Osteocyte (in vitro differentiated cells): ENCODE measurements around the gene DNAJB2. TPM values are rescaled to one million over a fixed set of nuclear protein-coding genes. Genes with fewer than 3 reads are reported as not detected.

Source experiments
- DNase-seq: peaks from one replicate; pipeline ENCODE4 v3.0.0; 2021; ENCODE audit warnings: mixed read lengths; ENCODE audit not compliant: unreplicated experiment; ENCODE audit errors: extremely low spot score
- H3K27ac Mint-ChIP-seq: one replicate; pipeline ENCODE4 v1.8.0; 2021; ENCODE audit warnings: mild to moderate bottlenecking, mixed read lengths; ENCODE audit not compliant: unreplicated experiment
- H3K27me3 Mint-ChIP-seq: one replicate; pipeline ENCODE4 v1.8.0; 2021; ENCODE audit warnings: mixed read lengths; ENCODE audit not compliant: unreplicated experiment
- H3K36me3 Mint-ChIP-seq: one replicate; pipeline ENCODE4 v1.8.0; 2021; ENCODE audit warnings: mixed read lengths; ENCODE audit not compliant: unreplicated experiment
- H3K4me1 Mint-ChIP-seq: one replicate; pipeline ENCODE4 v1.8.0; 2021; ENCODE audit warnings: mixed read lengths; ENCODE audit not compliant: unreplicated experiment
- H3K4me3 Mint-ChIP-seq: one replicate; pipeline ENCODE4 v1.8.0; 2021; ENCODE audit warnings: mild to moderate bottlenecking, moderate library complexity, mixed read lengths; ENCODE audit not compliant: unreplicated experiment
- H3K9me3 Mint-ChIP-seq: one replicate; pipeline ENCODE4 v1.8.0; 2021; ENCODE audit warnings: mixed read lengths; ENCODE audit not compliant: unreplicated experiment
- CTCF ChIP-seq: fragments of 200-600 bp; sonication (generic); IDR thresholded peaks from 2 replicates; pipeline ENCODE4 v1.5.0; 2021; ENCODE audit warnings: antibody characterized with exemption, mild to moderate bottlenecking, moderate library complexity
- microRNA-seq: library from miRNA; unstranded; fragments of <30 nt; microRNA quantifications from one replicate; pipeline ENCODE4 v1.1.0, GENCODE V29; 2020; ENCODE audit not compliant: unreplicated experiment
- total RNA-seq: library from RNA; stranded (reverse); gene quantifications from 2 replicates; pipeline ENCODE4 v1.2.1, GENCODE V29; 2021

Gene DNAJB2
- total RNA-seq, 1 donor from 2014 or later: 43.3 TPM

GRCh38 chr2:219335373-219335786 is 56.2 kb downstream of the DNAJB2 start:
- Mint-ChIP-seq H3K4me1 (no peaks in the 10 kb centered on the region), H3K4me3 (no peak overlapping the region), H3K9me3 (peaks cover 12% of the 10 kb centered on the region), H3K36me3 (no peaks in the 10 kb centered on the region), H3K27ac (no peak overlapping the region), H3K27me3 (peaks cover 81% of the 10 kb centered on the region)
- DNase-seq: no peak
- no peak for TF ChIP-seq CTCF

Small RNA genes within 50 kb of the gene (microRNA-seq; reads per million reads assigned to microRNA genes)
- not detected for gene MIR153-1

Other genes with a start within 250 kb of the DNAJB2 start
- not detected in 2 replicates for gene CFAP65, start 237.8 kb upstream of the DNAJB2 start, total RNA-seq
- gene IHH, start 218.4 kb upstream of the DNAJB2 start, total RNA-seq: 0.18 TPM in 1 of 2 replicates, not detected in the other
- gene NHEJ1, start 118.6 kb upstream of the DNAJB2 start, total RNA-seq: 18.0 and 19.3 TPM in 2 replicates
- gene SLC23A3, start 109.3 kb upstream of the DNAJB2 start, total RNA-seq: 2.8 and 5.2 TPM in 2 replicates
- gene CNPPD1, start 102.4 kb upstream of the DNAJB2 start, total RNA-seq: 42.8 and 45.7 TPM in 2 replicates
- gene RETREG2, start 101.1 kb upstream of the DNAJB2 start, total RNA-seq: 101 and 110 TPM in 2 replicates
- gene ZFAND2B, start 72.6 kb upstream of the DNAJB2 start, total RNA-seq: 30.0 and 31.4 TPM in 2 replicates
- 27.5 and 30.0 TPM in 2 replicates for gene ABCB6, start 60.4 kb upstream of the DNAJB2 start, total RNA-seq
- gene ATG9A, start 49.7 kb upstream of the DNAJB2 start, total RNA-seq: 83.6 and 95.2 TPM in 2 replicates
- gene ANKZF1, start 49.6 kb upstream of the DNAJB2 start, total RNA-seq: 44.8 and 55.6 TPM in 2 replicates
- gene GLB1L, start 33.9 kb upstream of the DNAJB2 start, total RNA-seq: 8.8 and 9.6 TPM in 2 replicates
- gene STK16, start 33.9 kb upstream of the DNAJB2 start, total RNA-seq: 28.3 and 29.4 TPM in 2 replicates
- not detected in 2 replicates for gene TUBA4B, start 26.1 kb upstream of the DNAJB2 start, total RNA-seq
- gene TUBA4A, start 25.4 kb upstream of the DNAJB2 start, total RNA-seq: 6.9 and 7.9 TPM in 2 replicates
- 0.24 TPM in 1 of 2 replicates, not detected in the other for gene PTPRN, start 30.0 kb downstream of the DNAJB2 start, total RNA-seq
- not detected in 2 replicates for gene RESP18, start 53.4 kb downstream of the DNAJB2 start, total RNA-seq
- gene DNPEP, start 108.5 kb downstream of the DNAJB2 start, total RNA-seq: 58.1 and 73.2 TPM in 2 replicates
- gene DES, start 139.0 kb downstream of the DNAJB2 start, total RNA-seq: not detected in 2 replicates
- 27.0 and 30.3 TPM in 2 replicates for gene SPEG, start 155.5 kb downstream of the DNAJB2 start, total RNA-seq
- gene GMPPA, start 219.5 kb downstream of the DNAJB2 start, total RNA-seq: 41.4 and 42.5 TPM in 2 replicates
- gene ASIC4, start 235.1 kb downstream of the DNAJB2 start, total RNA-seq: 0.11 and 0.13 TPM in 2 replicates